Kidney (tissue), 14 donors: ENCODE results near the gene NLGN1. TPM values are rescaled to one million over a fixed set of nuclear protein-coding genes. Genes with fewer than 3 reads are reported as not detected.

Source experiments
- DNase-seq, 5 donors: peaks; one replicate each; pipeline ENCODE4 v3.0.0-alpha.2; 2013 to 2020
- FAIRE-seq: peaks from 2 replicates; lab custom pipeline; 2012; peaks lifted over from hg19 to GRCh38; lab: Jason Lieb, UNC
- H3K27ac ChIP-seq, 2 donors: one replicate each; pipeline ENCODE4 v1.7.0; 2013; ENCODE audit warnings: low read depth in 2 of 2, low read length in 2 of 2, inconsistent platforms in 1 of 2
- H3K27me3 ChIP-seq: one replicate; pipeline ENCODE4 v1.7.1; 2013; ENCODE audit warnings: low read length, inconsistent platforms; ENCODE audit not compliant: control insufficient read depth, insufficient read depth
- H3K36me3 ChIP-seq, 3 donors: one replicate each; pipeline versions ENCODE4 v1.7.0 to v1.7.1; 2013; ENCODE audit warnings: low read length in 3 of 3, control low read depth in 1 of 3, inconsistent platforms in 1 of 3; ENCODE audit not compliant: insufficient read depth in 3 of 3, control insufficient read depth in 2 of 3
- H3K4me1 ChIP-seq, 3 donors: one replicate each; pipeline versions ENCODE4 v1.7.0 to v1.7.1; 2013; ENCODE audit warnings: low read length in 3 of 3, inconsistent platforms in 1 of 3, low read depth in 1 of 3; ENCODE audit not compliant: control insufficient read depth in 2 of 3, insufficient read depth in 2 of 3
- H3K4me3 ChIP-seq, 3 donors: one replicate each; pipeline versions ENCODE4 v1.7.0 to v1.8.1; 2013; ENCODE audit warnings: low read length in 3 of 3, control low read depth in 1 of 3, inconsistent platforms in 1 of 3
- H3K9ac ChIP-seq, 3 donors: one replicate each; pipeline versions ENCODE4 v1.7.0 to v1.7.1; 2013; ENCODE audit warnings: low read length in 3 of 3, control low read depth in 1 of 3, inconsistent platforms in 1 of 3
- H3K9me3 ChIP-seq, 3 donors: one replicate each; pipeline versions ENCODE4 v1.7.0 to v1.7.1; 2013; ENCODE audit warnings: low read length in 3 of 3, control low read depth in 1 of 3, inconsistent platforms in 1 of 3; ENCODE audit not compliant: control insufficient read depth in 2 of 3, insufficient read depth in 1 of 3
- CTCF ChIP-seq: IDR thresholded peaks from 3 replicates; pipeline ENCODE4 v1.5.1; 2012; ENCODE audit warnings: mild to moderate bottlenecking, moderate library complexity, borderline replicate concordance; ENCODE audit not compliant: insufficient read depth; ENCODE audit errors: extremely low read depth
- intact Hi-C: fragments of 100-400 bp; cut with DNase I; formaldehyde crosslinking; loops from one replicate; pipeline ENCODE4 v1.11.1; 2022
- polyA plus RNA-seq: library from polyadenylated mRNA; stranded (reverse); fragments of 350-450 nt; fragmentation: Illumina TruSeq; extraction: RNeasy Lipid Tissue Mini Kit (QIAGEN cat#74804); gene quantifications from one replicate; pipeline ENCODE4 v1.2.3, GENCODE V29; 2014; ENCODE audit warnings: low read depth, low replicate concordance; ENCODE audit not compliant: insufficient read depth
- total RNA-seq: library from RNA; stranded (reverse); fragmentation: NEBNext Ultra II Directional; extraction: Animal tissue kit (Norgen Biotek cat#: 25700); gene quantifications from one replicate; pipeline ENCODE4 v1.2.1, GENCODE V29; 2021
- donor health status: control.
- donor health status: control.
- donor health status: control.
- donor health status: control.
- donor health status: control.
- donor health status: DM: yes; HTN: yes; CAD: no.
- donor health status: Normal renal cell carcinoma (clear cell type).

The NLGN1 gene
- total and polyA plus RNA-seq, 2 donors from 2014 or later = 0.49 to 19.4 TPM

GRCh38 chr3:173398111-173398479 is 551 bp downstream of the NLGN1 start:
- peaks cover 2% of the 10 kb centered on the region for H3K27me3 ChIP-seq
- no peak for TF ChIP-seq CTCF
- H3K9me3 ChIP-seq = no peaks in the 10 kb centered on the region
- intact Hi-C loops = no loop called here
- FAIRE-seq (no peak), DNase-seq (no peak)
- peaks cover 0 to 6% (median 5%) of the 10 kb centered on the region in 3 donors for H3K4me1 ChIP-seq
- no peaks in the 10 kb centered on the region for H3K36me3 ChIP-seq
- peak overlapping the region in 2 of 3 donors; percentile 40 to 51 for H3K9ac ChIP-seq
- H3K27ac ChIP-seq = no peak overlapping the region
- H3K4me3 ChIP-seq = peak overlapping the region; percentile 69 to 81 (median 72)

GRCh38 chr3:173399044-173399443 is 1.5 kb downstream of the NLGN1 start:
- FAIRE-seq = no peak
- Histone ChIP-seq H3K4me3 (no peak overlapping the region), H3K4me1 (peaks cover 0 to 6% (median 5%) of the 10 kb centered on the region in 3 donors), H3K9me3 (no peaks in the 10 kb centered on the region), H3K27ac (no peak overlapping the region), H3K36me3 (no peaks in the 10 kb centered on the region), H3K27me3 (peaks cover 2% of the 10 kb centered on the region), H3K9ac (no peak overlapping the region)
- intact Hi-C loops = no loop called here
- peak in 2 of 5 donors; percentile 37 to 43 for DNase-seq
- TF ChIP-seq CTCF = no peak

GRCh38 chr3:173401369-173401768 is 3.8 kb downstream of the NLGN1 start:
- Histone ChIP-seq H3K27ac (no peak overlapping the region), H3K4me1 (peaks cover 0 to 6% (median 5%) of the 10 kb centered on the region in 3 donors), H3K4me3 (no peak overlapping the region), H3K27me3 (no peaks in the 10 kb centered on the region), H3K36me3 (no peaks in the 10 kb centered on the region), H3K9ac (no peak overlapping the region), H3K9me3 (no peaks in the 10 kb centered on the region)
- intact Hi-C loops = no loop called here
- no peak for TF ChIP-seq CTCF
- FAIRE-seq (no peak), DNase-seq (no peak)

- Histone ChIP-seq H3K4me3 (no peak overlapping the region), H3K4me1 (peaks cover 0 to 5% (median 0%) of the 10 kb centered on the region in 3 donors), H3K36me3 (no peaks in the 10 kb centered on the region), H3K27me3 (no peaks in the 10 kb centered on the region), H3K9ac (no peak overlapping the region), H3K27ac (no peak overlapping the region), H3K9me3 (no peaks in the 10 kb centered on the region)
- DNase-seq (no peak), FAIRE-seq (no peak)
- no peak for TF ChIP-seq CTCF
- intact Hi-C loops = no loop called here
Measured at GRCh38 chr3:173402656-173403055, 5.1 kb downstream of the NLGN1 start.
